Activated effector memory CD4-positive, alpha-beta T cell treated with Interleukin-2 at 50 U/mL for 16 hours (primary cell): ENCODE measurements around the gene C7orf57.
"Not testable (repeated sequence)": the region's sequence is repeated elsewhere in the genome, so short reads cannot be mapped to it uniquely, and the experiment has no call there.

Experiments used
- DNase-seq: peaks from one replicate; pipeline ENCODE4 v3.0.0-alpha.2; 2020

Gene C7orf57

DNA sequence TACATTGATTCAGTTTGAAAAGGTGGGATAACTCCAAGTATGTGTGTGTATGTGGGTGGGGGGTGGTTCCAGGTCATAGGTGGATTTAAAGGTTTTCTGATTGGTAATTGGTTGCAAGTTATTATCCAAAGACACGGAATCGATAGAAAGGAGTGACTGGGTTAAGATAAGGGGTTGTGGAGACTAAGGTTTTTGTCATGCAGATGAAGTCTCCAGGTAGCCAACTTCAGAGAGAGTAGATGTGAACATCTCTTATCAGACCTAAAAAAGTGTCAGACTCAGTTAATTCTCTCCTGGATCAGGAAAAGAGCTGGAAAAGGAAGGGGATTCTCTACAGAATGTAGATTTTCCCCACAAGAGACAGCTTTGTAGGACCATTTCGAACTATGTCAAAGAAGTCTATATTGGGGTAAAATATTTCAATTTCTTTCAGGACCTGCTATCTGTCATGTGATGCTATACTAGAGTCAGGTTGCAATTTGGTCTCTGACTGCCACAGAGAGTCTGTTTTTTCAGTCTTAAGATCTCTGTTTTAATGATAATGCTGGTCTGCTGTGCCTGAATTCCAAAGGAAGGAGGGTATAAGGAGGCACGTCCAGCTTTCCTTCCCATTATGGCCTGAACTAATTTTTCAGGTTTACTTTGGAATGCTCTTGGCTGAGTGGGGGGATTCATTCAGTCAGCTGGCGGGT lies 3.6 kb downstream of the C7orf57 start:
- DNase-seq, result no peak

DNA sequence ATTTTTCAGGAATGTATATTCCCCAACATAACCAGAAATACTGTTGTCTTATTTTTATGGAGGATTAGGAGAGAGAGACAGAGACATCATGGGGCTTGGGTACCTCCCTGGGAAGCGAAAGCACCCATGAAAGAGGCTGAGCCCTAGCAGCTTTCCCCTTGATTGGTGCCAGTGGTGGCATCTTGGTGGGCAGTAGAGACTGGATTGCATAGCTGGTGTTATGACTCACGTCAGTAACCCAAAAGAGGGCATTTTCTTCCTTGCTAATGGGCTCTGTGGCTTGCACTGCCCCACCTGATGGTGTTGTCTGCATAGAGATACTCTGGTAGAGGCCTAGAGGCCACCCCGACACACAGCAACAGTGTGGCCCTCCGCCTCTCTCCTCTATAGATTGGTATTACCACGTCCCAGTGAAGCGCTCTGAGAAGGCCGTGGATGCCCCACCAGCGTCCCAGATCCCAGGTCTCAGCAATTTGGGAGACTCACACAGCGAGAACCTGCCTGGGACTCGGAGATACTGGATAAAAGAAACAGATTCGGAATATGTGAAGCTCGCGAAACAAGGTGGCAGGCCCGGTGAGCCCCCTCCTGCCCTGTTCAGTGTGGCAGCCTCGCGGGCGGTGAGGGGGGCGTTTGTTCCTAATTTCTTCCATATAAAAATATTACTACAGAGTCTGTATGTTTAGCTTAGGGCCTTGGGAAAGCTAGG lies 5.8 kb downstream of the C7orf57 start:
- DNase-seq, result no peak

DNA sequence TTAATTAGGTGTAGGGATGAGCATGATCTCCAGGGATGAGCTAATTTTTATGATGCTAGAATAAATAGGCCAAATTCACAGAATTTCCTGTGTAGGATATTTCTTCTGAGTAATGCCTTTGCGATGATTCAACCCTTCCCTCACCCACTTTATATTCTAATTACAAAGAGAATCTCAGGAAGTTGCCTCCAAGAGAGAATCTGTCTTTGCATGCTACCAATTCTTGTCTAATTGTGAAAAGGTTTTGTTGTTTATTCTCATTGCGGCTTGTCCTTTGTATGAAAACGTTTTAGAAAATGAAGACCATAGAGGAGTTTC lies 6.3 kb downstream of the C7orf57 start:
- no peak for DNase-seq

DNA sequence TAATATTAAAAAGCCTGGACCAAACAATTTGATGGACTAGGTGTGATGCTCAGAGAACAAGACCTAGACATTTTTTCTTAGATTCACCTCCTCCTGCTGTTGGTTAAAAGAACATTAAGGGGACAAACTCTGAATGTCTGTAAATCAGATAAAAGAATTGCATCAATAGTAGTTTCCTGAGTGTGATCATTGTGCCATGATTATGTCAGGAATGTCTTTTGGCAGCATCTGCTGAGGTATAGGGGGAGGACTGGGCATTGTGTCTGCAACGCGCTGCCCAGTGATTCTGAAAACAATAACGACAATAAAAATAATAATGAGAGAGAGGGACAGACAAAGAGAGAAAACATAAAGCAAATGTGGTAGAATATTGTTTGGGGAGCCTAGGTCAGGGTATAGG lies 6.9 kb downstream of the C7orf57 start:
- DNase-seq, result no peak

DNA sequence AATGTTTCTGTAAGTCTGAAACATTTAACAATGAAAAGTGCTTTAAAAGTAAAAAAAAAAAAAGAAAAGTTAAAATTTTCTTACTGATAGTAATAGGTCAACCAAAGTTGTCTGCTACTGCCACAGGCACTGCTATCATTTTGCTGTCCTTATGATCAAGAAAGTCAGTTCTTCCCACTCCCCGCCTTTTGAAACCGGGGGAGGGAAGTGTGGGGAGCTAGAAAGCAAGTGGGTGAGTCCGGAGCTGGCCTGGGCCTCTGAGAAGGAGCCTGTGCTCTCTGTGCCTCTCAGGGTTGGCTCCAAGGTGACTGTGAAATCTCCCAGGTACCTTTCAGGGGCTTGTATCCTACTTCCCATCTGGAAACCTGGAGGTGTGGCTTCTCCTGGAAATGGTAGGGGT lies 7.3 kb downstream of the C7orf57 start:
- no peak for DNase-seq

DNA sequence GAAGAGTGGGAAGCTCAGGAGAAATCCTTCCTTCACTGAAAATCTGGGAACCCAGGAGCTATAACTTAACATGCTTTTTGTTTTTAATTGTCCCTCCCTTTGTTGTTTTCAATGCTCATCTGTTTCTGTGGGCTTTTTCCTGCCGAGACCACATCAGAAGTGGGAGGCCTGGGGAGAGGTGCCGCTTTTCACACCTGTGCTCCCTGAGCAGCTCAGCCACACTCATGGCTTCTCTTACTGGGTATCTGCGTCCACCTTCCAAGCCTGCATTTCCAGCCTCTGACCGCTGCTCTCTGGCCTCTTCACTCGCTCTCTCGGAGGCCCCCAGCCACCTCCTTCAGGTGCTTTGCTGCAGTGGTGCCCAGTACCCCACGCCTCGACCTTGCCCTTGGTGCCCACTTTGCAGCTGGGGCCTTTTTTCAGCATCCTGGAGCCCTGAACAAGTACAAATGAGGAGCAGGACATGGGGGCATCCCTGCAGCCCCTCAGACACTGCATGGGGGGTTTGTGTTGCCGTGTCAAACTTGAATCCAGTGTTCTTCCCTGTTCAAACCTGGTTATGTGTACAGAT lies 9.9 kb downstream of the C7orf57 start:
- DNase-seq, result no peak

DNA sequence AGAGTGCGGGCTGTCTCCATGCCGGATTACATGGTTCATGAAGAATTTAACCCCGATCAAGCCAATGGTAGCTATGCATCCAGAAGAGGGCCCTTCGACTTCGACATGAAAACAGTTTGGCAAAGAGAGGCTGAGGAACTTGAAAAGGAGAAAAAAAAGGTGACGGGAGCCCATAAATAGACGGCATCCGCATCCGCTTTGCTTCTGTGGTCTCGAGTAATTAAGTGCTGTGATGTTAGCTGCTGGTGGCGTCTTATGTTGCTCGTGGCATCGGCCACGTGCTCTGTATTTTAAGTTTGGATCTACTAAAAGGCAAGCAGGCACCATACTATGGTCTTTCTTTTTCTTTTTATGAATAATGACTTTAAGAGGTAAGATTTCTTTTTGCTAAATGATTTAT lies 11.1 kb downstream of the C7orf57 start:
- no peak for DNase-seq

DNA sequence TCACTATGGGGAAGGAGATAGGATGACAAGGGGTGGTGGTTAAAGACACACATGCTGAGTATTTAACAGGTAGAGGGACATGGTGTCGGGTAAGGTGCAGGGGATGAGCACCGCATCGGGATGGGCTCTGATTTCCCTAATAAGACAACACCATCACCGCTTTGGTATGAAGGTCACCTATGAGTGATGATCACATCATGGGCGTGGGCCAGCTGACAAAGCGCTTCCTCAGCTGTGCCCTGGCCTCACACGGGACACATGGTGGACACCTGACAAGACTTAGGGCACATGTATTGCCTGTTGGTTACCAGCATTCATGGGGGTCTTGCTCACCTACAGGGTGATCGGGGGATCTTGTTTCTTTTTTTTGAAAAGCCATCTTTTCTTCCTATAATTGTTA lies 12.8 kb downstream of the C7orf57 start:
- no peak for DNase-seq

DNA sequence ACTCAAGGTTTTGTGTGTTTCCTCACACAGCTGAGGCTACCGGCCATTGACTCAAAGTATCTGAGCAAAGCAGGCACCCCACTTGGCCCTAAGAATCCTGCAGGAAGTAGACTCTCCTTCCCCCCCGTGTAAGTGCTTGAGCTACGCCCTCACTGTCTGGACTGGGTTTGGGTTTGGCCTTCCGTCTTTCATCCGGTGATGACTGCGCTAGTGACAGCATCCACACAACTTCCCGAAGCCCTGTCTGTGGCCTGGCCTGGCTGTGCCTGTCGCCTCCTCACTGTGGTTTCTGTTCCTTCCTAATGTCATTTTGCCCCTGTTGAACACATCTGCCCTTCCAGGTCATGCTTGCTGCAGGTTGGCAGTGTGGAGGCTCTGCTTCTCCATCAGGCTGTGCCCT lies 14.5 kb downstream of the C7orf57 start:
- DNase-seq, result no peak

DNA sequence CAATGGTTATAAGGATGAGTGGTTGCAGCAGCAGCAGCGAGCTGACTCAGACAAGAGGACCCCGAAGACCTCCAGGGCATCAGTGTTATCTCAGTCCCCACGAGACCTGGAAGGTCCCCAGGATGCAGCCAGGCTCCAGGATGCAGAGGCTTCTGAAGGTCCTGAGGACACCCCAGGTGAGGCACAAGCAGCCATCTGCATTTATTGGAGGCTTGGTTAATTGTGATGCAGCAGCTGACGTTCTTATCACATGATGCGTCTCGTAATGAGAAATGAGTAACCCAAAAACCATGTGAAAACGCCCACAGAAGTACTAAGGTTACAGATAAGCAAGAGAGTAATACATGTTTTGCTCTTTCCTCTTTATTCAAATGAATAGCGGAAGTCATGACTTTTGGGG lies 17.4 kb downstream of the C7orf57 start:
- no peak for DNase-seq

DNA sequence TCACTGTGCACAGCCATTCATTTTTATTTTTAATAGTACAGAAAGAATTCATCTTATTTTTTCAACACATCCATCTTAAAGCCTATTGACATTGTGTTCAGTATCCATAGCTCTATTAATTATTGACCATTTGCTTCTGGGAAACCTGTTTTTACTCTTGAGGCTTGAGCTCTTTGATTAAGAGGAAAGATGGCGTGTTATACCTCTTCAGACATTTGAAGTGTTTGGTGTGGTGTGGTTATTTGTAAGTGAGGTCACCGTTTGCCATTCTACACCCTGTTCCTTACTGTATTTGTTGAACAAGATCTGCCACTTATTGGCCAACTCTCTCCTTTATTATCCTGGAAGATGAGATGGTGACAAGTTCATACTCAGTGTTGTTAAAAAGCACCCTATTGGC lies 18.4 kb downstream of the C7orf57 start:
- DNase-seq, result no peak

DNA sequence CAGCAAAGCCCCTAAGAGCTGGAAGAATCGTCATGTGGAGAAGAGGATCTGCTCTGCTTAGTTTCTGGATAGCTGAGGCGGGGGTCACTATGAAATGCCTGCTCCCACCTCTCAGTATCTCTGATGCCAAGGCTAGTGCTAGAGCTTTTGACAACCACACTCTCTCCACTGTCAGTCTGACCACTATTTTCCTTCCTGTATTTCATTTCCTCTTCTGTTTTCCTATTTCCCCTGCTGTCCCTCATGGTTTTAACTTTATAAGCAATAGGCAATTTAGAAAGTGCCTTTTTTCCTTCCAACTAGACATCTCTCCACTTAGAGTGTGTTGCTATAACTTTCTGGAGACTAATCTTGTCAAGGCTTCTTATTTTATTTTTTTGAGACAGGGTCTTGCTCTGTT lies 23.6 kb downstream of the C7orf57 start:
- DNase-seq, result no peak

DNA sequence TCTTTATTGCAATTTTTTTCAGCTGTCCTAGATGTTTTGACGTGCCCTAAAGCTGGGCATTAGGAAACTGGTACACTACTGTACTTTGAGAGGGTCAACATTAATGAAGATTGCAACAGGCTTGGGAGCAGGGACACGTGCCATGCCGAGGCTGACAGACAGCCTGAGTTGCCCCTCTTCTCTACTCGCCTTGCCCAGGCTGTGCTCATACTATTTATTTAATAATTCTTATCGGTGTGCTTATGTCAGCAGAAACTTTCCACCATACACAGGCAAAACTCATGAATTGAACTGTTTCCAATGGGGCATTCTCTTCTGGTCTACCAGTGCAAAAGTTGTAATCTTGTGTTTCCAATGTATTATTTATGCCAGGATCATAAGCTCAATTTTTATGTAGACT lies 24.4 kb downstream of the C7orf57 start:
- no peak for DNase-seq

DNA sequence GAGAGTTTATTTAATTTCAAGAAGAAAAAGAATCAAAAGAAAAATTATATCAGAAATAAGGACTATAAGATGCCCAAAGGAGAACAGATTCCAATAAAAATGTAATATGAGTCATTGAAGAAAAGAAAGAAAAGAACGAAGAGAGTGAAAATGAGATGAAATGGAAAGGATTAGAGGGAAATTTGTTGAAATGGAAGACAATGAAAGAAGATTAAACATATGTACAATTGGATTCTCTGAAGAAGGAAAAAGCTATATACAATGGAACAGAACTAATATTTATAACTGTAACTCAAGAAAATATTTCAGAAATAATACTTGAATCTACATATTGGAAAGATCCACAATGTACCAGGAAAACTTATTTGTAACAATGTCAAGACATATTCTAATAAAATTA lies 28.6 kb downstream of the C7orf57 start:
- no peak for DNase-seq

DNA sequence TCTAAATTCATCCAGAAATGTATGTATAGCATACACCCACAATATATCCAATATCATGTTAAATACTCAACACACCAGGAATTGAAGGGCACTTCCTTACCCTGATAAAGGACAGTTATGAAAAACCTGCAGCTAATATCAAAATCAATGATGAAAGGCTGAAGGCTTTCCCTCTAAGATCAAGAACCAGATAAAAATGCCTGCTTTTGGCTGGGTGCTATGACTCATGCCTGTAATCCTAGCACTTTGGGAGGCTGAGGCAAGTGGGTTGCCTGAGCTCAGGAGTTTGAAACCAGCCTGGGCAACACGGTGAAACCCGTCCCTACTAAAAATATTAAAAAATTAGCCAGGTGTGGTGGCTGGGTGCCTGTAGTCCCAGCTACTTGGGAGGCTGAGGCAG lies 32.1 kb downstream of the C7orf57 start:
- no peak for DNase-seq

DNA sequence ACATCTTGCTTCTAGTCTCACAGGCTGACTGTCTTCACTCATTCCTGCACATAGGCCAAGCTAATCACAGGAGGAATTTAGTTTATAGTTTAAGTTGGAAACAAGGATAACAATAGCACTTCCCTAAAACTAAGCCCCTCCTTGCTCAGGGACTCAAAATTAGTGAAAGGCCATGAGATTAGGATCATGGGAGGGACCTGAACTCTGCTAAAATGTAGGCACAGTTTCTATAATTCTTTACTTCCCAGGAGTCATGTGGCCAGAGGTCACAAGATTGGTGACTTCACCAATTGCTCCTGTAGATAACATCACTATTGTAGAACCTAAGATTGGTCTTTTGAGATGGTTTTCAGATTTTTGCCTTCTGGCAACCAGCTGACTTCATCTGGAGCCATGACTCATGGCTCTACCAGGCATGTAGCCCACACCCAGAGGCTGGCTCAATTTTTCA lies 38.9 kb downstream of the C7orf57 start:
- DNase-seq, result no peak

DNA sequence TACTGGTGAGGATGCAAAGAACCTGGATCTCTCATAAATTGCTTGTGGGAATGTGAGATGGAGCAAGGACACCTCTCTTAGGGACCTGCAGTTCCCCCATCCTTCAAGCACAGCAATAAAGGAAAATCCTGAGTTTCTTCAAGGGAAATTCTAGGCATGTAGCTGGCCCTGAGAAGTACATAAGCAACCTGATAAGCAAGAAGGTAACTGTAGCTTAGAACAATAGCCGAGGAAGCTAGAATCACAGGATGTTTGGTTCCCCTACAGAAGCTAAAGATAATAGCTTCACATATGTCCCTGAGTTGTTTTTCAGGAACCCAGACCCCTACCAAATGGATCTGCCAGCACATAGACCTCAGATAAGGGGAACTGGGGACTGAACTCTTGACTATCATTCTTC lies 42.1 kb downstream of the C7orf57 start:
- no peak for DNase-seq

DNA sequence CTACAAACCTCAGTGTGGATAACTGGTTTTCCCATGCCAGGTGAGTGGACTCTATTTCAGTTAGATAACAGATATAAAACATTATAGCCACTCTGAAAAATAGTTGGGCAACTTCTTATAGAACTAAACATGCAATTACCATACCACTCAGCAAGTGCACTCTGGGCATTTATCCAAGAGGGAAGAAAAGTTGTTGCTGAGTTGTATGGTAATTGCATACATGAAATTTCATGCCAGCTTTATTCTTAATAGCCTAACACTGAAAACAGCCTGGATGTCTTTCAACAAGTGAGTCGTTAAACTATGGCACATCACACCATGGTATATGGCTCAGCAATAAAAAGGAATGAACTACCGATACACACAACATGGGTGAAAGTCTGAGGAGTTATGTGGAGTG lies 43.1 kb downstream of the C7orf57 start:
- no peak for DNase-seq

DNA sequence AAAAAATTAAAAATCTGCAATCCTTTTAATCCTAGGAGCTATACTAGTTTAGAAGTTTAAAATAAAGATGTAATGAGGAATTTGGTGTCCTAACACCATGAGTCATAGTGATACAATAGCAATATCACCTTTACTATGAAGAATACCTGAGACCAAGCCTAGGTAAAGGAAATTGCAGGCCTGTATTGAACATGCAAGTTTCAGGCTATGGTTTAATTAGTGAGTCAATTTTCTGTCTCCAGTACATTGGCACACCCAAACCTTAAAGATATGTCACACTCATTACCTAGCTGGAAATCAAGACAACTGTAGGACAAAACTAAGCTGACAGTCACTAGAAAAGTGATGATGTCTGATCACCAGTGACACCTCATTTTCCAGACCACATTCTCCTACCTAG lies 47.0 kb downstream of the C7orf57 start:
- not testable (repeated sequence) for DNase-seq

DNA sequence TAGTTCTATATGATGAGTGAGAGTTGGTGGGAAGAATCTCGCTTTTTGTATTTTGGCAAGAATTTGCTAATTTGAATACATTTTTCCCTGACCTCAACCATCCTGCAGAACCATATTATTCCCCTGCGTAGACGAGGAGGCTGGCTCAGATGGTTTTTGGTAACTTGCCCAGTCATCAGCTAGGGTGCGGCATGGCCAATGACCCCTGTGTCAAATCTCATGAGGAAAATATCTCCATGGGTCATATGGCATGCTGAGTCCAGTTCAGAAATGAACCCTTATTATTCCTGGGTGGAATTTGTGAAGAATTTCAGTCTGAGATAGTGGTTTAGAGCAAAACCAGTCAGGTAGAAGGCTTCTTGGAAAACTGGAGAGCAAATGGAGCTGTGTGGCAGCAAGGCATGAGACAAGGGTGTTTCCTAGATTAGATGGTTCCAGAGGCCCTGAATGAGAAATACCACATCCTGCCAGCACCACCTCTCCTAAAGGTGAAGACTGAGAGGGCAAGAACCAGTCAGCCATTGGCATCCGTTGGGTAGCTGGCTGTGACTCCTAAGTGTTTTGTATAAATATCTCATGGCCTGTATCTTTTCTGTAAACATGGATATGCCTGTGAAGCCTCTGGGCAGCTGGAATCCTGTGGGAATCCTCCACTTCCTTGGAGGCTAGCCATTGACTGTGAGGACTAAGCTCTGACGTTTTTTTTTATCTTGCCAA lies 47.9 kb downstream of the C7orf57 start:
- DNase-seq, result no peak

DNA sequence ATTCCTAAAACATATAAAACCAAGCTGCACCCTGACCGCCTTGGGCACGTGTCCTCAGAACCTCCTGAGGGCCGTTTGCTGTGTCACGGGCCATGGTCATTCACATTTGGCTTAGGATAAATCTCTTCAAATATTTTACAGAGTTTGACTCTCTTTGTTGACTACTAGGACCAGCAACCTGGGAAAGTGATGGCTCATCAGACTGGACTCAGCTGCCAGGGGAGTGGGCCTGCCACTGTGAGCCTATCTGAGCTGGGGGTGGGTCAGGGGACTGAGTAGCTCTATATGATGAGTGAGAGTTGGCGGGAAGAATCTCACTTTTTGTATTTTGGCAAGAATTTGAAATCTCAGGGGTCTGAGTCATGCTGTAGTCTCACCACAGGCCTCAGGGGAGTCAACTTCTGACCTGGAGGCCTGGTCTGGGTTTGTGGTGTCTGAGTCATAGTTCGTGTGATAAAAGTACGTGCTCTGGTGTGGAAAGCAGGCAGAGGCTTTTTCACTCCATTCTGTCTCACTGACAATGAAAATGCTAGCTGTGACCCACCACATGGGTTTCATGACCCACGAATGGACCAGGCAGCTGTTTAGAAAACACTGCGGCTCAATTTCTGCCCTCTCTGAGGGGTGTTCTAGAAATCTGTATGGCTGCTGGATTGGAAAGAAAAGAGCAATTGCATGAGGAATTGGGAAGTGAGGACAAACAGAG lies 49.5 kb downstream of the C7orf57 start:
- peak; percentile 61 for DNase-seq

DNA sequence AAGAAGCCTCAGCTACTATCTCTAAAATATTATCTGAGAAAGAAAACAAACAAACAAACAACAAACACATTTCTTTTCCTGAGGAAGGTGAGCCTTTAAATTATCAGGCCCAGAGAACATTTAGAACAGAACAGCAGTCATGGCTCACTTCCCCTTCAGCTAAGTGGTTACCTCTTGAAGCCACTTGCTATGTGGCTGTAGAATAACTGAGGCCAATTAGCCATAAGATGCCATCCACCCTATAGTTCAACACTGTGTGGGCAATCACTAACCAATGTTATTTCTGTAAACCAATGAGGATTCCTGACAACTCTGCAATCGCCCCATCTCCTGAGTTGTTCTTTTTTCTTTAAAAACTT lies 50.1 kb downstream of the C7orf57 start:
- DNase-seq, result no peak

DNA sequence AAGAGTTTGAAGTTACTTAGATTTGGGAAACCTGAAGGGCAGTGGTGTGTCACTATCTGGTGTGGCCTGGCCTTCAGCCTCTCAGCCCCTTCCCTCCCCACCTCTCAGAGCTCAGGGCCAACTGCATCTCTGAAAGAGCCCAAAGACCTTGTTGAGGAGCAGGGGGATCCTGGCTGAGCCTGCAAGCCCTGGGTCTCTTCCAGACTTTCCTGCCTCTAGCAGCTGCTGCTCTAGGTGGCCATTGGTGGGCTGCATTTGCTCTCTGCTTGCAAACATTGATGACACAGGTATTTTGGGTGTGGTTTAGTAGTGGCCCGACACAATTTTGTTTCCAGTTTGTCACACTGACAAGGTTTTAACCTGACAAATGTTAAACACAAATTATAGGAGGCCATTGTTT lies 50.6 kb downstream of the C7orf57 start:
- DNase-seq, result no peak

DNA sequence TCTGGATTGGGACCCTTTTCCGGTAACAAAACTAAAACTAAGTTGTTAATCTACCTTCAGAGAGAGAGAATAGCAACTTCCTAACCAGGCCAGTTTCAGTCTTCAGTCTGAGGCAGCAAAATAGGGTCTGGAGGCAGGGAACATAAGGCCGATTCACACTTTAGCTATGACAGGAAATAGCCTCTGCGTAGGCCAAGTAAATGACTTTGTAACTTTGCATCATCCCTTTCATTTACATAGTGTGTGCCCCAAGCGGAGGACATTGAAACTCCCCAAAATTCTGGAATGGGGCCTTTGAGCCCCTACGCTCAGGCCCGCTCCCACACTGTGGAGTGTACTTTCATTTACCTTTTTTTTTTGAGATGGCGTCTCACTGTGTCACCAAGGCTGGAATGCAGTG lies 52.0 kb downstream of the C7orf57 start:
- no peak for DNase-seq
